T-cell (primary cell): ENCODE measurements around the gene SREBF2. TPM values are rescaled to one million over a fixed set of nuclear protein-coding genes. Genes with fewer than 3 reads are reported as not detected.

ENCODE experiments used
- ATAC-seq, 4 experiments: fragments of 200-7000 bp in 3 of 4; fragments of 150-1000 bp in 1 of 4; cut with Tn5 transposase; replicated peaks in 1 of 4; 1 replicate in 3 of 4; 2 replicates in 1 of 4; pipeline ENCODE4 v1.10.0; 2021; ENCODE audit warnings: moderate library complexity in 3 of 4, mild to moderate bottlenecking in 2 of 4, moderate number of reproducible peaks in 1 of 4
- CTCF ChIA-PET, 2 donors: fragments of 300-600 bp; sonication (Branson Sonifier 250); formaldehyde crosslinking; loops; one replicate each; lab custom pipeline; 2022; ENCODE audit warnings: antibody characterized with exemption in 2 of 2; lab: Charles Lee
- POLR2A ChIA-PET, 2 donors: fragments of 300-600 bp; sonication (Branson Sonifier 250); formaldehyde crosslinking; loops; one replicate each; lab custom pipeline; 2022; ENCODE audit warnings: antibody characterized with exemption in 2 of 2; lab: Charles Lee
- DNase-seq, 35 experiments: peaks; one replicate each; pipeline versions ENCODE4 v3.0.0 to v3.0.0-alpha.2; 2013 to 2023
- H3K27ac ChIP-seq: one replicate; pipeline ENCODE4 v1.5.1; 2013; ENCODE audit warnings: low read length
- H3K27me3 ChIP-seq, 2 experiments: replicated peaks in 1 of 2; 1 replicate in 1 of 2; 2 replicates in 1 of 2; pipeline versions ENCODE4 v1.6.1 to v1.7.0; 2013; ENCODE audit warnings: low read length in 1 of 2, mixed read lengths in 1 of 2; ENCODE audit not compliant: control insufficient read depth in 2 of 2, insufficient read depth in 2 of 2; ENCODE audit errors: extremely low read depth in 1 of 2
- H3K36me3 ChIP-seq, 2 donors: 1 replicate in 1 of 2; 2 replicates in 1 of 2; pipeline versions ENCODE4 v1.6.1 to v1.7.0; 2013; ENCODE audit warnings: low read length in 1 of 2; ENCODE audit not compliant: control insufficient read depth in 2 of 2, insufficient read depth in 1 of 2; ENCODE audit errors: extremely low read depth in 1 of 2
- H3K4me1 ChIP-seq, 2 experiments: 1 replicate in 1 of 2; 2 replicates in 1 of 2; pipeline versions ENCODE4 v1.6.1 to v1.7.0; 2013; ENCODE audit warnings: low read length in 2 of 2, mixed read lengths in 1 of 2; ENCODE audit not compliant: insufficient read depth in 2 of 2, control insufficient read depth in 1 of 2; ENCODE audit errors: extremely low read depth in 1 of 2
- H3K4me3 ChIP-seq, 2 donors: 1 replicate in 1 of 2; 2 replicates in 1 of 2; pipeline versions ENCODE4 v1.5.1 to v1.7.0; 2013; ENCODE audit warnings: mild to moderate bottlenecking in 2 of 2, low read length in 1 of 2, moderate library complexity in 1 of 2; ENCODE audit not compliant: control insufficient read depth in 1 of 2; ENCODE audit errors: extremely low read depth in 1 of 2
- H3K9me3 ChIP-seq: 2 replicates; pipeline ENCODE4 v1.7.0; 2013
- H3K27ac Mint-ChIP-seq, 2 donors: one replicate each; pipeline ENCODE4 v1.8.0; 2020 to 2021; ENCODE audit warnings: mild to moderate bottlenecking in 2 of 2, mixed read lengths in 2 of 2
- H3K27me3 Mint-ChIP-seq, 2 donors: one replicate each; pipeline ENCODE4 v1.8.0; 2021 to 2022; ENCODE audit warnings: mixed read lengths in 2 of 2
- H3K36me3 Mint-ChIP-seq: one replicate; pipeline ENCODE4 v1.8.0; 2021; ENCODE audit warnings: mixed read lengths
- H3K4me1 Mint-ChIP-seq, 3 donors: one replicate each; pipeline ENCODE4 v1.8.0; 2020 to 2022; ENCODE audit warnings: mixed read lengths in 3 of 3, mild to moderate bottlenecking in 1 of 3
- H3K4me3 Mint-ChIP-seq, 3 donors: one replicate each; pipeline ENCODE4 v1.8.0; 2020 to 2022; ENCODE audit warnings: mild to moderate bottlenecking in 3 of 3, mixed read lengths in 3 of 3, moderate library complexity in 3 of 3
- H3K9me3 Mint-ChIP-seq, 3 donors: one replicate each; pipeline ENCODE4 v1.8.0; 2020 to 2022; ENCODE audit warnings: mixed read lengths in 3 of 3
- WGBS: methylation state at CpG from one replicate; pipeline ENCODE4 v1.1.5; 2013; ENCODE audit warnings: missing lambda C conversion rate; ENCODE audit not compliant: insufficient coverage; 5-methylcytosine and 5-hydroxymethylcytosine counted together
- total RNA-seq, 35 experiments: library from RNA in 6 of 35; stranded (reverse) in 6 of 35; fragments of 120-200 nt in 1 of 35; gene quantifications; one replicate each; pipeline versions ENCODE4 v1.2.1 to v1.2.4 and lab custom pipeline; 2013 to 2026

The SREBF2 gene
- total RNA-seq, 5 donors from 2014 or later (not counting 1 experiment from before 2014, with no cell fraction given) = 71.9 to 128 (median 112) TPM

- H3K27ac ChIP-seq = peak overlapping the region; percentile 42
- H3K4me3 ChIP-seq = no peak overlapping the region
- H3K4me1 ChIP-seq = peaks cover 11 to 36% of the 10 kb centered on the region in 2 experiments
- Mint-ChIP-seq H3K36me3 (peaks cover 6% of the 10 kb centered on the region), H3K27me3 (no peaks in the 10 kb centered on the region), H3K9me3 (no peaks in the 10 kb centered on the region), H3K4me1 (peaks cover 47 to 72% (median 67%) of the 10 kb centered on the region in 3 donors), H3K27ac (peak overlapping the region; percentile 62 to 85), H3K4me3 (peak overlapping the region; percentile 1 to 39 (median 17))
- CTCF ChIA-PET = interaction anchor here (0.5 to 3.2 kb wide), 13 partner anchors 10 to 452 kb away, joined by 3 to 21 read pairs (median 3); partner anchors contain the start of gene SREBF2 (in 1 of the 2)
- 54% methylated on average over 2 of the region's 7 CpGs for WGBS
- no peaks in the 10 kb centered on the region for H3K36me3 ChIP-seq
- H3K27me3 ChIP-seq = no peaks in the 10 kb centered on the region
- H3K9me3 ChIP-seq = no peaks in the 10 kb centered on the region
- DNase-seq = peak; percentile 22 to 87 (median 62)
- peak; percentile 50 to 74 (median 62) for ATAC-seq
- POLR2A ChIA-PET = interaction anchor here (0.6 to 0.8 kb wide), 2 partner anchors 57 to 1142 kb away, joined by 3 to 5 read pairs; no protein-coding TSS in a partner anchor
Observed at GRCh38 chr22:41857155-41857859, 24.4 kb downstream of the SREBF2 start.

- ChIA-PET CTCF (interaction anchor here (0.6 to 3.2 kb wide), 6 partner anchors 15 to 83 kb away, joined by 3 to 21 read pairs (median 3); partner anchors contain the start of gene SREBF2 (in 1 of the 2)), POLR2A (interaction anchor here in 1 of 2 donors (0.8 kb wide), 1 partner anchor 58 kb away, joined by 3 read pairs; no protein-coding TSS in a partner anchor)
- H3K9me3 ChIP-seq = no peaks in the 10 kb centered on the region
- no peaks in the 10 kb centered on the region for H3K36me3 ChIP-seq
- Mint-ChIP-seq H3K4me1 (peaks cover 52 to 75% (median 70%) of the 10 kb centered on the region in 3 donors), H3K27ac (peak overlapping the region; percentile 62 to 85), H3K9me3 (no peaks in the 10 kb centered on the region), H3K36me3 (peaks cover 4% of the 10 kb centered on the region), H3K4me3 (peak overlapping the region; percentile 1 to 39 (median 7)), H3K27me3 (no peaks in the 10 kb centered on the region)
- H3K27ac ChIP-seq = peak overlapping the region; percentile 42
- H3K4me3 ChIP-seq = no peak overlapping the region
- H3K4me1 ChIP-seq = peaks cover 15 to 42% of the 10 kb centered on the region in 2 experiments
- ATAC-seq (no peak), DNase-seq (no peak)
- H3K27me3 ChIP-seq = no peaks in the 10 kb centered on the region
Observed at GRCh38 chr22:41857860-41858199, 24.9 kb downstream of the SREBF2 start.

- ChIA-PET CTCF (interaction anchor here (0.5 to 1.3 kb wide), 10 partner anchors 10 to 757 kb away, joined by 3 to 10 read pairs (median 4); partner anchors contain the start of genes CCDC134 (in 1 of the 2) and SREBF2 (in 1 of the 2)), POLR2A (interaction anchor here (0.5 to 1.7 kb wide), 9 partner anchors 10 to 163 kb away, joined by 3 to 8 read pairs (median 5); partner anchors contain the start of genes CCDC134 (in 1 of the 2) and MEI1 (in 1 of the 2))
- 3% methylated on average over 3 of the region's 4 CpGs for WGBS
- H3K4me1 Mint-ChIP-seq = peaks cover 53 to 73% (median 68%) of the 10 kb centered on the region in 3 donors
- Histone ChIP-seq H3K9me3 (no peaks in the 10 kb centered on the region), H3K4me1 (peaks cover 17 to 54% of the 10 kb centered on the region in 2 experiments), H3K36me3 (peaks cover 0 to 7% of the 10 kb centered on the region in 2 donors), H3K27ac (peak overlapping the region; percentile 84), H3K4me3 (no peak overlapping the region), H3K27me3 (no peaks in the 10 kb centered on the region)
- peak; percentile 59 to 90 (median 88) for ATAC-seq
- H3K27me3 Mint-ChIP-seq = no peaks in the 10 kb centered on the region
- H3K36me3 Mint-ChIP-seq = peaks cover 6% of the 10 kb centered on the region
- peak in 26 of 35 experiments; percentile 2 to 57 (median 22) for DNase-seq
- H3K9me3 Mint-ChIP-seq = no peaks in the 10 kb centered on the region
- peak overlapping the region; percentile 42 to 59 (median 47) for H3K4me3 Mint-ChIP-seq
- peak overlapping the region; percentile 92 to 95 for H3K27ac Mint-ChIP-seq
Observed at GRCh38 chr22:41862160-41862529, 29.2 kb downstream of the SREBF2 start.

DNA sequence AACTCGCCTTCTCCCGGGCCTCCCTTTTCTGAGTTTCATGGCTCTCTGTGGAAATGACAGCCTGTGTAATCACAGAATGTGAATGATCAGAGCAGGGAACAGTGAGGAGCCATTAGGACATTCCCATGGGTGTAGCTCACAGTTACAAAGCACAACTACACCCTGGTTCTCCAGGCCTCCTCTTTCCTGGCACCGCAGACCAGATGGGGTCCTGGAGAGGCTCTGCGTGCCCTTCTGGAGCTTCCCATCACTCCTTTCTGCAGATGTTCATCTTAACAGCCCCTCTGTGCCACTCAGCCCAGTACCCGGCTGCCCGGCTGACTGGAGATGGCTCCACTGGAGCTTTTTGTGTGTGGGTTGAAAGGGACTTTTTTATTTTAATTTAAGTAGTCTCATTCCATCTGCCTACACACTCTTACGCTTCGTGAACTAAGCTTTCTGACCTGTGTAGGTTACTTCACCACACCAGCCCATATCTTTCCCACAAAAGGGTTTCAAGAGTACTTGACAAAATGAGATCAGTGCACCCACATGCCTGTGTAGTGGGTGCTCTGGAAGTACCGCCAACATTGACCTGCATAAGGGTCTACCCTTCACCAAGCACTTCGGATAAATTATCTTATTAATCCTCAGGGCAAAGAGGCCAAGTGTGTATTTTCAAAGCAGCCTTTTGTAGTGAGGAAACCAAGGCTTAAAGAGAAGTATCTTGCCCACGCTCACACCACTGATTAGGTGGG is 29.8 kb downstream of the SREBF2 start:
- Mint-ChIP-seq H3K36me3 (peaks cover 8% of the 10 kb centered on the region), H3K27ac (peak overlapping the region; percentile 92 to 95), H3K27me3 (no peaks in the 10 kb centered on the region), H3K4me1 (peaks cover 47 to 68% (median 63%) of the 10 kb centered on the region in 3 donors), H3K4me3 (peak overlapping the region; percentile 42 to 59 (median 47)), H3K9me3 (no peaks in the 10 kb centered on the region)
- Histone ChIP-seq H3K4me1 (peaks cover 15 to 49% of the 10 kb centered on the region in 2 experiments), H3K27me3 (no peaks in the 10 kb centered on the region), H3K36me3 (peaks cover 0 to 11% of the 10 kb centered on the region in 2 donors), H3K27ac (peak overlapping the region; percentile 84), H3K4me3 (no peak overlapping the region), H3K9me3 (no peaks in the 10 kb centered on the region)
- WGBS = 19% methylated on average over 3 of the region's 11 CpGs
- peak in 3 of 35 experiments; percentile 4 to 25 (median 12) for DNase-seq
- peak; percentile 13 to 38 (median 20) for ATAC-seq
- ChIA-PET POLR2A (interaction anchor here (0.5 to 1.7 kb wide), 10 partner anchors 9 to 163 kb away, joined by 3 to 8 read pairs (median 4); partner anchors contain the start of genes CCDC134 (in 1 of the 2) and MEI1 (in 1 of the 2)), CTCF (interaction anchor here (0.6 to 1.3 kb wide), 10 partner anchors 9 to 510 kb away, joined by 3 to 8 read pairs (median 4); partner anchors contain the start of genes CCDC134 (in 1 of the 2) and SREBF2 (in 1 of the 2))

GRCh38 chr22:41863472-41863871 is 30.6 kb downstream of the SREBF2 start:
- Histone ChIP-seq H3K36me3 (peaks cover 5 to 19% of the 10 kb centered on the region in 2 donors), H3K4me1 (peaks cover 11 to 45% of the 10 kb centered on the region in 2 experiments), H3K4me3 (no peak overlapping the region), H3K27me3 (no peaks in the 10 kb centered on the region), H3K9me3 (no peaks in the 10 kb centered on the region), H3K27ac (peak overlapping the region; percentile 84)
- WGBS = 90% methylated on average over 2 of the region's 2 CpGs
- no peak for DNase-seq
- H3K4me3 Mint-ChIP-seq = peak overlapping the region in 2 of 3 donors; percentile 42 to 47
- H3K27me3 Mint-ChIP-seq = no peaks in the 10 kb centered on the region
- no peaks in the 10 kb centered on the region for H3K9me3 Mint-ChIP-seq
- ATAC-seq = no peak
- H3K36me3 Mint-ChIP-seq = peaks cover 11% of the 10 kb centered on the region
- ChIA-PET CTCF (interaction anchor here in 1 of 2 donors (0.9 kb wide), 1 partner anchor 166 kb away, joined by 3 read pairs; no protein-coding TSS in a partner anchor), POLR2A (interaction anchor here in 1 of 2 donors (1.0 kb wide), 1 partner anchor 9 kb away, joined by 4 read pairs; no protein-coding TSS in a partner anchor)
- H3K4me1 Mint-ChIP-seq = peaks cover 39 to 60% (median 55%) of the 10 kb centered on the region in 3 donors
- peak overlapping the region; percentile 92 to 95 for H3K27ac Mint-ChIP-seq
